GM19438 (cell line): ENCODE data around the gene SYT5.
"Not testable (repeated sequence)": the region's sequence is repeated elsewhere in the genome, so short reads cannot be mapped to it uniquely, and the experiment has no call there.

Experiments used
- ATAC-seq: cut with Tn5 transposase; IDR thresholded peaks from one replicate; pipeline ENCODE4 v1.9.1; 2021; ENCODE audit warnings: low read depth; ENCODE audit not compliant: unreplicated experiment

Gene SYT5

GRCh38 chr19:55172741-55173140 is 7.3 kb downstream of the SYT5 start:
- ATAC-seq: no peak

- ATAC-seq: not testable (repeated sequence)
Observed at GRCh38 chr19:55172318-55172717, 7.8 kb downstream of the SYT5 start.

- no peak for ATAC-seq
Observed at GRCh38 chr19:55171440-55171839, 8.6 kb downstream of the SYT5 start.

- ATAC-seq: no peak
Observed at GRCh38 chr19:55169136-55169535, 11.0 kb downstream of the SYT5 start.

GRCh38 chr19:55166530-55167268 is 13.4 kb downstream of the SYT5 start, which contains the start of gene DNAAF3:
Gene DNAAF3 (minus strand): TSS chr19:55166613. CDS start chr19:55166413, 200 bp downstream.
- peak; percentile 94 for ATAC-seq

- ATAC-seq: no peak
Observed at GRCh38 chr19:55165952-55166529, 14.0 kb downstream of the SYT5 start.

DNA sequence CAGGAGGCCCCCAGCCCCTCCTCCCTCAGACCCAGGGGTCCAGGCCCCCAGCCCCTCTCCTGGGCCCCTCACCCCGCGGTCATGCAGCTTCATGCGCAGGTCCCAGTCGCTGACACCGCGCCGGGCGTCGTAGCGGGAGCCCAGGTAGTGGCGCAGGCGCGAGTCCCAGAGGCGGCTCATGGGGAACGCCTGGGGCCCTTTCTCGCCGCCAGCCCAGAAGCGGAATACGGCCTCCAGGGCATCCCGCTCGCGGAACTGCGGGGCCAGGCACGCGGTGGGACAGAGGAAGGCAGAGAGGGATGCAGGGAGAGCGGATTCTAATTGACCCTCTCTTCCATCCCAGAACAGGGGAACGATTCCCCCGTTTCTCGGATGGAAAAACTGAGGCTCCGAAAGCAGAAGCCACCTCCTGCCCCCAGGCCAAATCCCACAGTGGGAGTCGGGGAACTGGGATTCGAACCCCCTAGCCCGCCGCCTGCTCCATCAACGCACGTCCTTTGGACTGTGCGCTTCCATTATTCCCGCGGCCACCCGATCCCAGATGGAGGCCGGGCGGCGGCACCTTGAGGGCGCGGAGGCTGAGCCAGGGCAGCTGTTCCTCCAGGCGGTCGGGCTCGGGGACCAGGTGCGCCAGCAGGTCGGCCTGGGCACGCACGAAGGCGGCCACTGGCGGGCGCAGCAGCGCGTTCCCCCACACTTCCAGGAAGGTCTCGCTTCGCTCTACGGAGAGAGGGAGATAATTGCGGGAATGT is 18.3 kb downstream of the SYT5 start:
- no peak for ATAC-seq

GRCh38 chr19:55160986-55161365 is 19.1 kb downstream of the SYT5 start:
- no peak for ATAC-seq

DNA sequence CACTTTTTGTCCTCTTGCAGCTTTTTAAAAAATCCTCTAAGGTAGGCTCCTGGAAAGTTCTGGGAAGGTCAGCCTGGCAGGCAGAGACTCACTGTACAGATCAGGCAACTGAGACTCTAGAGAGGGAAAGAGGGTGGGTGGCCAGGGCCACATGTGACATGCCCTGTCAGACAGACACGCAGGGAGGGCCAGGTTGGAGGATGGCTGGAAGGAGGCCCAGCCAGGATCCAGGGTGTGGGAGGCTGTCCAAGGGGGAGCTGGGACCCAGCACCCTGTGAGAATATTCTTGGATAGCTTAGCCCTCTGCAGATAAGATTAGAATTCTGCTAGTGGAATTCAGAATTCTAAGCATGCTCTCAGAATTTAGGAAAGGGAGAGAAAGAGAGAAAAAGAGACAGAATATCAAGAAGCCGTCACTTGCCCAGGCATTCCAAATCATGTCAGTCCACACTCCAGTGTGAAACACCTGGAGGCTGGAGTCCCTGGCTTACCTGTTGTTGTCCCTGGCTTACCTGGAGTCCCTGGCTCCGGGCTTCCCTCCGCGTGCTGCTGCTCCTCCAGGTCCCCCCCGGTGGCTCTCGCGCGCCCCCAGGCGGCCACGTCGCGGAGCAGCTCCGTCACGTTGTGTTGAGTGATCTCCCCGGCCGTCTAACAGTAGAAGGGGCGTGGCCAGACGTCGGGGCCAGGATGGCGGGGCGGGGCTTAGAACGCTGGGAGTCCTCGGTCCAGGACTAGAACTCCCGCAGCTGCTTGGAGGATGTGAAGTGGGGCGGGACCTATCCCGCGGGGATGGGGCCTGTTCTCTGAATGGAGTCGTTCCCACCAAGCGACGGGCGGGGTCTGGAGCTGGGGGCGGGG is 19.7 kb downstream of the SYT5 start:
- ATAC-seq: no peak

- ATAC-seq: no peak
Observed at GRCh38 chr19:55158848-55159749, 21.0 kb downstream of the SYT5 start.

DNA sequence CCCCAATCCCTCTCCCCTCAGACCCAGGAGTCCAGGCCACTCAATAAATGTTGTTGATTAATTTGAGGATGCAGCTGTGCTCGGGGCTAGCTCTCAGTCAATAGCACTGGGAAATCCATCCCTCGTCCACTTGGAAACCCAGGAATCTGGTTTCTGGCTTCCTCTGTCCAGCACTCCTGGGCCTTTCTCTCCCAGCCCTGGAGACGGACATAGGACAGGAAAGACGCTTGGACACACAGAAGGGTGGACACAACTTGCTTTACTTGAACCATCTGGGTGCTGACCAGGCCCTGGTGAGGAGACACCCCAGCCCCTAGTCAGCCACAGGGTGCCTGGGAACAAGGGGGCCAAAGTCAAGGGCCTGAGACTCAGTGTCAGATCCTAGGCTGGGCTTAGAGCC is 21.7 kb downstream of the SYT5 start:
- ATAC-seq: no peak

- ATAC-seq: no peak
Observed at GRCh38 chr19:55157064-55157908, 22.8 kb downstream of the SYT5 start, which contains the start of gene TNNI3. Gene TNNI3 (minus strand): TSS chr19:55157732. CDS start chr19:55157589, 143 bp downstream.

- no peak for ATAC-seq
Observed at GRCh38 chr19:55156202-55157063, 23.7 kb downstream of the SYT5 start.

DNA sequence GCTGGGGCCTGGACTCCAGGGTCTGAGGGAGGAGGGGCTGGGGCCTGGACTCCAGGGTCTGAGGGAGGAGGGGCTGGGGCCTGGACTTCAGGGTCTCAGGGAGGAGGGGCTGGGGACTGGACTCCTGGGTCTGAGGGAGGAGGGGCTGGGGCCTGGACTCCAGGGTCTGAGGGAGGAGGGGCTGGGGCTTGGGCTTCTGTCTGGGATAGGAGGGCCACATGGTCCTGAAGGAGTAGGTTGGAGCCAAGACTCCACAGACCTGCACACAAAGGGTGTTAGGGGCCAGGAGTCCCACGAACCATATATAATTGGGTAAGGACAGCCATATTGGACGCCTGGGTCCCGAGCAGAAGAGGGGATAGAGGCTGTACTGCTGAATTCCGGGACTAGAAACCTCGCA is 24.3 kb downstream of the SYT5 start:
- ATAC-seq: not testable (repeated sequence)

- no peak for ATAC-seq
Observed at GRCh38 chr19:55153652-55154264, 26.3 kb downstream of the SYT5 start.

GRCh38 chr19:55152017-55152416 is 28.1 kb downstream of the SYT5 start:
- ATAC-seq: no peak
